Measurements from ENCODE around the gene SNRPD3. TPM values are rescaled to one million over a fixed set of nuclear protein-coding genes. Genes with fewer than 3 reads are reported as not detected.

The SNRPD3 gene
- total RNA-seq, 4 donors from 2014 or later, result 98.7 to 127 (median 111) TPM

DNA sequence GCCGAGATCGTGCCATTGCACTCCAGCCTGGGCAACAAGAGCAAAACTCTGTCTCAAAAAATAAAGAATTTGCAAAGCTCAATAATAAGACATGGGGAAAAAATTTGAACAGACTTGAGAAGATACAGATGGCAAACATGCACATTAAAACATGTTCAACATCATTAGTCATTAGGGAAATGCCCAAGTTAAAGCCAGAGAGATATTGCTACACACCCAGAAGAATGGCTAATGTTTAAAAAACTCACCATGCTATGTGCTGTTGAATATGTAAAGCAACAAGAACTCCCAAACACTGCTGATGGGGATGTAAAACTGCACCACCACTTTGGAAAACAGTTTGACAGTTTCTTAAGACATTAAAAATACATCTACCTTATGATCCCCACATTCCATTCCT, 24.5 kb downstream of the SNRPD3 start:
- Histone ChIP-seq H3K27ac (no peak overlapping the region), H3K4me1 (peaks cover 0 to 39% (median 18%) of the 10 kb centered on the region in 4 donors), H3K4me3 (no peak overlapping the region), H3K27me3 (no peaks in the 10 kb centered on the region), H3K36me3 (peaks cover 0 to 29% (median 0%) of the 10 kb centered on the region in 3 donors), H3K9me3 (no peaks in the 10 kb centered on the region)
- TF ChIP-seq CTCF (IDR thresholded peaks at IDR 0.05), result no peak
- TF ChIP-seq POLR2A (IDR thresholded peaks at IDR 0.05), result no peak
- no peak for TF ChIP-seq EP300 (IDR thresholded peaks at IDR 0.05)
- WGBS, 2 donors, result 91 to 92% methylated on average over 2 of the region's 2 CpGs
- DNase-seq (ENCODE audit: low spot score in 2 of 2), result no peak

DNA sequence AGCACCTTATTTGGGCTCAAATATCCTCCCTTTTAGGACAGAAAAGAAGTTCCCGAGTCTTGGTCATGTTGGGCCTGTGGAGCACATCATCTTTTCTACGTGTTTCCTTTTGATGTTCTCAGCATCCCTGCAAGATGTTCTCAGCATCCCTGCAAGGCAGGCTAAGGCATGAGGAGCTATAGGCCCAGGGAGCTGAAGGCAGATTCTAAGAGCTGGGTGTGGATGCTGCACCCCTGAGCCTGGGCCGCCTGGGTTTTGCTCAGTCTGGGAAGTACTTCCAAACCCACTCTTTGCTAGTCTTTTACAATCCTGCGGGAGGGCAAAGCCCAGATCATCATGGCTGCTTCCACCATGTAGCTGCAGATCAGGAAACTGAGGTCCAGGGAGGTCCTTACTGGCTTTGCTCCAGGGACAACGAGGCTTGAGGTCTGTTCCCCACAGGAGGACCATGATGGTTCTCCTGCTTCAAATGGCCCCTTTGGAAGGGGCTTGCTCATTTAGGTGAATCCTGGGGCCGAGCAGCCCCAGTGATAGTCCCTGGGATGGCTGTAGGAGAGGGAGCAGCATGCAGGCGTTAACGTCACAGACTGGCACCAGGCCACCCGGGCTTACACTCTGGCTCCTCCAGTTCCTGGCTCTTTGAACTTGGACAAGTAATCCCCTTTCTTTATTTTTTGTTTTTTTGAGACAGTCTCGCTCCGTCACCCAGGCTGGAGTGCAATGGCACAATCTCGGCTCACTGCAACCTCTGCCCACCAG, 26.4 kb downstream of the SNRPD3 start:
- Histone ChIP-seq H3K27me3 (no peaks in the 10 kb centered on the region), H3K4me1 (peaks cover 0 to 45% (median 18%) of the 10 kb centered on the region in 4 donors), H3K36me3 (peaks cover 0 to 31% (median 0%) of the 10 kb centered on the region in 3 donors), H3K4me3 (no peak overlapping the region), H3K9me3 (no peaks in the 10 kb centered on the region), H3K27ac (no peak overlapping the region)
- no peak for TF ChIP-seq POLR2A (IDR thresholded peaks at IDR 0.05)
- DNase-seq (ENCODE audit: low spot score in 2 of 2), result no peak
- WGBS, 2 donors, result 85 to 88% methylated on average over 12 of the region's 12 CpGs

- Histone ChIP-seq H3K27me3 (no peaks in the 10 kb centered on the region), H3K4me3 (peak overlapping the region in 1 of 4 donors; percentile 5), H3K9me3 (no peaks in the 10 kb centered on the region), H3K4me1 (peaks cover 0 to 50% (median 18%) of the 10 kb centered on the region in 4 donors), H3K27ac (peak overlapping the region; percentile 62 to 97 (median 82)), H3K36me3 (peaks cover 0 to 32% (median 0%) of the 10 kb centered on the region in 3 donors)
- DNase-seq (ENCODE audit: low spot score in 2 of 2), result no peak
- TF ChIP-seq POLR2A (IDR thresholded peaks at IDR 0.05) (no peak), CTCF (IDR thresholded peaks at IDR 0.05) (no peak), EP300 (IDR thresholded peaks at IDR 0.05) (no peak)
- WGBS, 2 donors, result 48 to 54% methylated on average over 17 to 19 of the region's 19 CpGs
Measured at GRCh38 chr22:24583221-24584165, 27.7 kb downstream of the SNRPD3 start.

- 68 to 78% methylated on average over 5 of the region's 5 CpGs for WGBS, 2 donors
- TF ChIP-seq POLR2A (IDR thresholded peaks at IDR 0.05) (no peak), EP300 (IDR thresholded peaks at IDR 0.05) (no peak), CTCF (IDR thresholded peaks at IDR 0.05) (no peak)
- no peaks in the 10 kb centered on the region for H3K9me3 ChIP-seq
- peaks cover 0 to 52% (median 20%) of the 10 kb centered on the region in 4 donors for H3K4me1 ChIP-seq
- H3K27ac ChIP-seq, result peak overlapping the region; percentile 62 to 97 (median 82)
- H3K4me3 ChIP-seq, result peak overlapping the region in 1 of 4 donors; percentile 5
- peaks cover 0 to 40% (median 0%) of the 10 kb centered on the region in 3 donors for H3K36me3 ChIP-seq
- no peak for DNase-seq (ENCODE audit: low spot score in 2 of 2)
- no peaks in the 10 kb centered on the region for H3K27me3 ChIP-seq
Measured at GRCh38 chr22:24584166-24584790, 28.5 kb downstream of the SNRPD3 start.

GRCh38 chr22:24584871-24585411, 29.1 kb downstream of the SNRPD3 start:
- H3K27me3 ChIP-seq, result no peaks in the 10 kb centered on the region
- no peaks in the 10 kb centered on the region for H3K9me3 ChIP-seq
- TF ChIP-seq CTCF (IDR thresholded peaks at IDR 0.05) (no peak), POLR2A (IDR thresholded peaks at IDR 0.05) (no peak)
- H3K4me3 ChIP-seq, result no peak overlapping the region
- H3K4me1 ChIP-seq, result peaks cover 0 to 58% (median 23%) of the 10 kb centered on the region in 4 donors
- H3K27ac ChIP-seq, result peak overlapping the region; percentile 62 to 97 (median 82)
- WGBS, 2 donors, result 56% methylated on average over 8 of the region's 10 CpGs; no CpG with 5 or more reads in 1 of the 2 donors
- H3K36me3 ChIP-seq, result peaks cover 0 to 47% (median 0%) of the 10 kb centered on the region in 3 donors
- DNase-seq (ENCODE audit: low spot score in 2 of 2), result no peak
